Smooth muscle cell (in vitro differentiated cells): ENCODE data around the gene MVK. TPM values are rescaled to one million over a fixed set of nuclear protein-coding genes. Genes with fewer than 3 reads are reported as not detected.

Experiments used
- DNase-seq: peaks from one replicate; lab custom pipeline; 2025; ENCODE audit not compliant: unreplicated experiment; lab: John Stamatoyannopoulos, UW
- H2AFZ ChIP-seq: fragments of 200-600 bp; sonication (generic); 2 replicates; pipeline ENCODE4 v1.6.0; 2016; ENCODE audit warnings: antibody characterized with exemption, low read depth, mild to moderate bottlenecking
- H3F3A ChIP-seq: fragments of 200-600 bp; sonication (generic); 2 replicates; pipeline ENCODE4 v1.6.0; 2017; ENCODE audit warnings: antibody characterized with exemption, low read depth
- H3K27ac ChIP-seq: fragments of 200-600 bp; sonication (generic); 2 replicates; pipeline ENCODE4 v1.5.1; 2016; ENCODE audit warnings: low read depth, mild to moderate bottlenecking
- H3K27me3 ChIP-seq: fragments of 200-600 bp; sonication (generic); 2 replicates; pipeline ENCODE4 v1.6.1; 2016; ENCODE audit warnings: low read depth, mild to moderate bottlenecking
- H3K36me3 ChIP-seq: fragments of 200-600 bp; sonication (generic); 2 replicates; pipeline ENCODE4 v1.5.1; 2016; ENCODE audit warnings: low read depth
- H3K4me1 ChIP-seq: fragments of 200-600 bp; sonication (generic); 2 replicates; pipeline ENCODE4 v1.5.1; 2016; ENCODE audit warnings: low read depth
- H3K4me2 ChIP-seq: fragments of 200-600 bp; sonication (generic); 2 replicates; pipeline ENCODE4 v1.6.0; 2016; ENCODE audit warnings: mild to moderate bottlenecking
- H3K4me3 ChIP-seq: fragments of 200-600 bp; sonication (generic); 2 replicates; pipeline ENCODE4 v1.5.1; 2016; ENCODE audit warnings: mild to moderate bottlenecking
- H3K79me2 ChIP-seq: fragments of 200-600 bp; sonication (generic); 2 replicates; pipeline ENCODE4 v1.6.0; 2016; ENCODE audit warnings: low read depth, mild to moderate bottlenecking
- H3K9ac ChIP-seq: fragments of 200-600 bp; sonication (generic); 2 replicates; pipeline ENCODE4 v1.6.0; 2016; ENCODE audit warnings: low read depth
- H3K9me3 ChIP-seq: fragments of 200-600 bp; sonication (generic); replicated peaks from 2 replicates; pipeline ENCODE4 v1.5.1; 2016; ENCODE audit warnings: low read depth
- H4K20me1 ChIP-seq: fragments of 200-600 bp; sonication (generic); 2 replicates; pipeline ENCODE4 v1.6.0; 2016; ENCODE audit warnings: low read depth
- WGBS: methylation state at CpG from one replicate; pipeline ENCODE4 v1.1.7; 2016; ENCODE audit warnings: low lambda C conversion rate; 5-methylcytosine and 5-hydroxymethylcytosine counted together
- polyA plus RNA-seq: library from polyadenylated mRNA; unstranded; fragments of >200 nt; fragmentation: Nextera tagmentation; extraction: Ambion mirVana; gene quantifications from 2 replicates; pipeline ENCODE4 v1.2.1, GENCODE V29; 2016
- total RNA-seq: library from RNA; depleted of rRNA; stranded (reverse); fragments of >200 nt; gene quantifications from 2 replicates; pipeline ENCODE4 v1.2.3, GENCODE V29; 2014
- TF ChIP-seq, protein P1 (sequence below): fragments of 200-600 bp; sonication (generic); IDR thresholded peaks from 2 replicates; pipeline ENCODE4 v1.5.1; 2017; ENCODE audit warnings: borderline replicate concordance, mild to moderate bottlenecking, antibody characterized with exemption; ENCODE audit not compliant: insufficient read depth, poor library complexity, severe bottlenecking

The MVK gene
- total and polyA plus RNA-seq, 2 experiments from 2014 or later = 16.3 to 21.1 TPM

GRCh38 chr12:109563291-109564284, 10.0 kb upstream of the MVK start:
- no peak overlapping the region for H3K27ac ChIP-seq
- no peaks in the 10 kb centered on the region for H3K4me1 ChIP-seq
- TF ChIP-seq, protein P1, sequence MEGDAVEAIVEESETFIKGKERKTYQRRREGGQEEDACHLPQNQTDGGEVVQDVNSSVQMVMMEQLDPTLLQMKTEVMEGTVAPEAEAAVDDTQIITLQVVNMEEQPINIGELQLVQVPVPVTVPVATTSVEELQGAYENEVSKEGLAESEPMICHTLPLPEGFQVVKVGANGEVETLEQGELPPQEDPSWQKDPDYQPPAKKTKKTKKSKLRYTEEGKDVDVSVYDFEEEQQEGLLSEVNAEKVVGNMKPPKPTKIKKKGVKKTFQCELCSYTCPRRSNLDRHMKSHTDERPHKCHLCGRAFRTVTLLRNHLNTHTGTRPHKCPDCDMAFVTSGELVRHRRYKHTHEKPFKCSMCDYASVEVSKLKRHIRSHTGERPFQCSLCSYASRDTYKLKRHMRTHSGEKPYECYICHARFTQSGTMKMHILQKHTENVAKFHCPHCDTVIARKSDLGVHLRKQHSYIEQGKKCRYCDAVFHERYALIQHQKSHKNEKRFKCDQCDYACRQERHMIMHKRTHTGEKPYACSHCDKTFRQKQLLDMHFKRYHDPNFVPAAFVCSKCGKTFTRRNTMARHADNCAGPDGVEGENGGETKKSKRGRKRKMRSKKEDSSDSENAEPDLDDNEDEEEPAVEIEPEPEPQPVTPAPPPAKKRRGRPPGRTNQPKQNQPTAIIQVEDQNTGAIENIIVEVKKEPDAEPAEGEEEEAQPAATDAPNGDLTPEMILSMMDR = no peak
- H3K27me3 ChIP-seq = no peaks in the 10 kb centered on the region
- H3K79me2 ChIP-seq = no peaks in the 10 kb centered on the region
- H3K9ac ChIP-seq = no peak overlapping the region
- H3F3A ChIP-seq = no peaks in the 10 kb centered on the region
- H3K9me3 ChIP-seq = no peaks in the 10 kb centered on the region
- no peaks in the 10 kb centered on the region for H3K36me3 ChIP-seq
- no peak for DNase-seq
- H3K4me2 ChIP-seq = no peak overlapping the region
- no peak overlapping the region for H3K4me3 ChIP-seq
- 96% methylated on average over 30 of the region's 30 CpGs for WGBS
- H4K20me1 ChIP-seq = no peaks in the 10 kb centered on the region
- H2AFZ ChIP-seq = no peak overlapping the region

GRCh38 chr12:109566424-109566823, 7.2 kb upstream of the MVK start:
- Histone ChIP-seq H3K4me3 (no peak overlapping the region), H3K36me3 (no peaks in the 10 kb centered on the region), H3K27ac (no peak overlapping the region), H2AFZ (no peak overlapping the region), H3F3A (no peaks in the 10 kb centered on the region), H3K4me2 (no peak overlapping the region), H3K79me2 (no peaks in the 10 kb centered on the region), H3K4me1 (no peaks in the 10 kb centered on the region), H3K27me3 (no peaks in the 10 kb centered on the region), H3K9ac (no peak overlapping the region), H4K20me1 (no peaks in the 10 kb centered on the region), H3K9me3 (no peaks in the 10 kb centered on the region)
- DNase-seq = no peak
- 99% methylated on average over 8 of the region's 8 CpGs for WGBS
- TF ChIP-seq, protein P1 = no peak

DNA sequence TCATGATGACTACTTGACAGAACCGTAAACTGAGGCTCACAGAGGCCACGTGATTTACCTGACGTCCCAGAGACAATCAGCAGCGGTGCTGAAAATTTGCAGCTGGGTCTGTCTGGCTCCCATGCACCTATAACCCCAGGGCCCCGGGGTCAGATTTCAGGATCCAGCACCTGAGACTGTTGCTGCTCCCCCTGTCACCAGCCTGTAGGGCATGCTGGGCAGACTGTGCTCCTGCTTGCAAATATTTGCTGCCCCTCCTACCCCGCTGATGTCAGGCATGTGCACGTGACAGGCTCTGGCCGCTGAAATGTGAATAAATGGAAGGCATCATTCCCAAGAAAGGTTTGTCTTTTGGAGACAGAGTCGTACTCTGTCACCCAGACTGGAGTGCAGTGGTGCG, 6.3 kb upstream of the MVK start:
- Histone ChIP-seq H3K9me3 (no peaks in the 10 kb centered on the region), H3K4me2 (no peak overlapping the region), H3K27me3 (no peaks in the 10 kb centered on the region), H2AFZ (no peak overlapping the region), H3K4me1 (no peaks in the 10 kb centered on the region), H3K9ac (no peak overlapping the region), H3K79me2 (no peaks in the 10 kb centered on the region), H3K4me3 (no peak overlapping the region), H4K20me1 (no peaks in the 10 kb centered on the region), H3F3A (no peaks in the 10 kb centered on the region), H3K27ac (no peak overlapping the region), H3K36me3 (no peaks in the 10 kb centered on the region)
- TF ChIP-seq, protein P1 = no peak
- no peak for DNase-seq
- 94% methylated on average over 10 of the region's 10 CpGs for WGBS
